H1 (cell line): Measurements from ENCODE around the gene PKN1. TPM values are rescaled to one million over a fixed set of nuclear protein-coding genes. Genes with fewer than 3 reads are reported as not detected.

Experiments
- CBX5 ChIP-seq: fragments of 300-800, 300-1000 bp; sonication (generic); IDR thresholded peaks from 2 replicates; pipeline ENCODE4 v1.7.1; 2016; ENCODE audit warnings: antibody characterized with exemption, low read length, low read depth
- CEBPB ChIP-seq: IDR thresholded peaks from 2 replicates; pipeline ENCODE4 v1.6.1; 2012; ENCODE audit warnings: low read depth, low read length
- KDM4A ChIP-seq: IDR thresholded peaks from one replicate; pipeline ENCODE4 v1.7.1; 2012; ENCODE audit warnings: low read depth, mild to moderate bottlenecking, moderate library complexity, low read length, inconsistent platforms; ENCODE audit not compliant: severe bottlenecking
- POLR2AphosphoS5 ChIP-seq: IDR thresholded peaks from 2 replicates; pipeline ENCODE4 v1.6.1; 2011; ENCODE audit warnings: low read depth, low read length
- POU5F1 ChIP-seq: IDR thresholded peaks from 2 replicates; pipeline ENCODE4 v1.6.1; 2011; ENCODE audit warnings: low read depth, mild to moderate bottlenecking, low read length, moderate library complexity
- RBBP5 ChIP-seq: IDR thresholded peaks from 2 replicates; pipeline ENCODE4 v1.7.1; 2012; ENCODE audit warnings: low read depth, mild to moderate bottlenecking, inconsistent platforms, low read length, moderate library complexity, borderline replicate concordance
- SP2 ChIP-seq: IDR thresholded peaks from 2 replicates; pipeline ENCODE4 v1.6.1; 2012; ENCODE audit warnings: mild to moderate bottlenecking, low read length, inconsistent platforms
- SRF ChIP-seq: IDR thresholded peaks from 2 replicates; pipeline ENCODE4 v1.6.1; 2011; ENCODE audit warnings: mild to moderate bottlenecking, low read depth, low read length, moderate library complexity
- SUZ12 ChIP-seq: fragments of 200-600 bp; sonication (generic); IDR thresholded peaks from 2 replicates; pipeline ENCODE4 v1.6.1; 2012; ENCODE audit warnings: mild to moderate bottlenecking, inconsistent platforms, low read length, moderate library complexity, mixed read lengths
- polyA plus RNA-seq, 7 experiments: library from polyadenylated mRNA; depleted of rRNA in 3 of 7; stranded (reverse) in 5 of 7; unstranded in 2 of 7; fragments of >200 nt in 5 of 7; fragments of 200-250 nt in 2 of 7; gene quantifications; 1 replicate in 5 of 7; 2 replicates in 1 of 7; 4 replicates in 1 of 7; pipeline versions ENCODE4 v1.2.1 to v1.2.3, GENCODE V29; 2011 to 2013; ENCODE audit warnings: missing spikeins in 2 of 7, mixed read lengths in 2 of 7
- total RNA-seq: library from RNA; stranded (reverse); fragmentation: NEBNext Ultra II Directional; extraction: Animal tissue kit (Norgen Biotek cat#: 25700); gene quantifications from 2 replicates; pipeline ENCODE4 v1.2.1, GENCODE V29; 2021
- TF ChIP-seq, protein P1 (sequence below): fragments of 300-600 bp; sonication (generic); IDR thresholded peaks from 2 replicates; pipeline ENCODE4 v1.7.1; 2012; ENCODE audit warnings: low read length, moderate library complexity, mild to moderate bottlenecking, inconsistent platforms; ENCODE audit not compliant: insufficient replicate concordance
- TF ChIP-seq, protein P2 (sequence below): IDR thresholded peaks from 2 replicates; pipeline ENCODE4 v1.6.1; 2012; ENCODE audit warnings: low read length, inconsistent platforms

PKN1 gene
- total and polyA plus RNA-seq, 2 of the 8 experiments (the other 6 are each of a cell fraction or from before 2014, with no cell fraction given) = 65.2 to 162 TPM

DNA sequence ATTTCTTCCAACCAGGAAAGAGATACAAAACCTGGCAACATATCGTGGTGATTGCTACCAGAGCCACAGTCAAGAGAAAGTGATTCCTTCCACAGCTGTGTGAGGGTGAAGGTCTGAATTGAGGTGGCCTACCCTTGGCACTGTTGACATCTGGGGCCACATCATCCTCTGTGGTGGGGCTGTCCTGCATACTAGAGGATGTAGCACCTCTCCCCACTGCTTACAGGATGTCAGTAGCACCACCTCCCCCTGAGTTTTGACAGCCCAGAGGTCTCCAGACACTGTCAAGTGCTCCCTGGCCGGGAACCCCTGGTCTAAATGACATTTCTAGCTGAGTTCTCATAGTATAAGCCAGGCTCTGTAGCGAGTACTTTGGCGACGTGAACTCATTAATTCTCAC, 26.6 kb downstream of the PKN1 start (continued):
- TF ChIP-seq, protein P1, sequence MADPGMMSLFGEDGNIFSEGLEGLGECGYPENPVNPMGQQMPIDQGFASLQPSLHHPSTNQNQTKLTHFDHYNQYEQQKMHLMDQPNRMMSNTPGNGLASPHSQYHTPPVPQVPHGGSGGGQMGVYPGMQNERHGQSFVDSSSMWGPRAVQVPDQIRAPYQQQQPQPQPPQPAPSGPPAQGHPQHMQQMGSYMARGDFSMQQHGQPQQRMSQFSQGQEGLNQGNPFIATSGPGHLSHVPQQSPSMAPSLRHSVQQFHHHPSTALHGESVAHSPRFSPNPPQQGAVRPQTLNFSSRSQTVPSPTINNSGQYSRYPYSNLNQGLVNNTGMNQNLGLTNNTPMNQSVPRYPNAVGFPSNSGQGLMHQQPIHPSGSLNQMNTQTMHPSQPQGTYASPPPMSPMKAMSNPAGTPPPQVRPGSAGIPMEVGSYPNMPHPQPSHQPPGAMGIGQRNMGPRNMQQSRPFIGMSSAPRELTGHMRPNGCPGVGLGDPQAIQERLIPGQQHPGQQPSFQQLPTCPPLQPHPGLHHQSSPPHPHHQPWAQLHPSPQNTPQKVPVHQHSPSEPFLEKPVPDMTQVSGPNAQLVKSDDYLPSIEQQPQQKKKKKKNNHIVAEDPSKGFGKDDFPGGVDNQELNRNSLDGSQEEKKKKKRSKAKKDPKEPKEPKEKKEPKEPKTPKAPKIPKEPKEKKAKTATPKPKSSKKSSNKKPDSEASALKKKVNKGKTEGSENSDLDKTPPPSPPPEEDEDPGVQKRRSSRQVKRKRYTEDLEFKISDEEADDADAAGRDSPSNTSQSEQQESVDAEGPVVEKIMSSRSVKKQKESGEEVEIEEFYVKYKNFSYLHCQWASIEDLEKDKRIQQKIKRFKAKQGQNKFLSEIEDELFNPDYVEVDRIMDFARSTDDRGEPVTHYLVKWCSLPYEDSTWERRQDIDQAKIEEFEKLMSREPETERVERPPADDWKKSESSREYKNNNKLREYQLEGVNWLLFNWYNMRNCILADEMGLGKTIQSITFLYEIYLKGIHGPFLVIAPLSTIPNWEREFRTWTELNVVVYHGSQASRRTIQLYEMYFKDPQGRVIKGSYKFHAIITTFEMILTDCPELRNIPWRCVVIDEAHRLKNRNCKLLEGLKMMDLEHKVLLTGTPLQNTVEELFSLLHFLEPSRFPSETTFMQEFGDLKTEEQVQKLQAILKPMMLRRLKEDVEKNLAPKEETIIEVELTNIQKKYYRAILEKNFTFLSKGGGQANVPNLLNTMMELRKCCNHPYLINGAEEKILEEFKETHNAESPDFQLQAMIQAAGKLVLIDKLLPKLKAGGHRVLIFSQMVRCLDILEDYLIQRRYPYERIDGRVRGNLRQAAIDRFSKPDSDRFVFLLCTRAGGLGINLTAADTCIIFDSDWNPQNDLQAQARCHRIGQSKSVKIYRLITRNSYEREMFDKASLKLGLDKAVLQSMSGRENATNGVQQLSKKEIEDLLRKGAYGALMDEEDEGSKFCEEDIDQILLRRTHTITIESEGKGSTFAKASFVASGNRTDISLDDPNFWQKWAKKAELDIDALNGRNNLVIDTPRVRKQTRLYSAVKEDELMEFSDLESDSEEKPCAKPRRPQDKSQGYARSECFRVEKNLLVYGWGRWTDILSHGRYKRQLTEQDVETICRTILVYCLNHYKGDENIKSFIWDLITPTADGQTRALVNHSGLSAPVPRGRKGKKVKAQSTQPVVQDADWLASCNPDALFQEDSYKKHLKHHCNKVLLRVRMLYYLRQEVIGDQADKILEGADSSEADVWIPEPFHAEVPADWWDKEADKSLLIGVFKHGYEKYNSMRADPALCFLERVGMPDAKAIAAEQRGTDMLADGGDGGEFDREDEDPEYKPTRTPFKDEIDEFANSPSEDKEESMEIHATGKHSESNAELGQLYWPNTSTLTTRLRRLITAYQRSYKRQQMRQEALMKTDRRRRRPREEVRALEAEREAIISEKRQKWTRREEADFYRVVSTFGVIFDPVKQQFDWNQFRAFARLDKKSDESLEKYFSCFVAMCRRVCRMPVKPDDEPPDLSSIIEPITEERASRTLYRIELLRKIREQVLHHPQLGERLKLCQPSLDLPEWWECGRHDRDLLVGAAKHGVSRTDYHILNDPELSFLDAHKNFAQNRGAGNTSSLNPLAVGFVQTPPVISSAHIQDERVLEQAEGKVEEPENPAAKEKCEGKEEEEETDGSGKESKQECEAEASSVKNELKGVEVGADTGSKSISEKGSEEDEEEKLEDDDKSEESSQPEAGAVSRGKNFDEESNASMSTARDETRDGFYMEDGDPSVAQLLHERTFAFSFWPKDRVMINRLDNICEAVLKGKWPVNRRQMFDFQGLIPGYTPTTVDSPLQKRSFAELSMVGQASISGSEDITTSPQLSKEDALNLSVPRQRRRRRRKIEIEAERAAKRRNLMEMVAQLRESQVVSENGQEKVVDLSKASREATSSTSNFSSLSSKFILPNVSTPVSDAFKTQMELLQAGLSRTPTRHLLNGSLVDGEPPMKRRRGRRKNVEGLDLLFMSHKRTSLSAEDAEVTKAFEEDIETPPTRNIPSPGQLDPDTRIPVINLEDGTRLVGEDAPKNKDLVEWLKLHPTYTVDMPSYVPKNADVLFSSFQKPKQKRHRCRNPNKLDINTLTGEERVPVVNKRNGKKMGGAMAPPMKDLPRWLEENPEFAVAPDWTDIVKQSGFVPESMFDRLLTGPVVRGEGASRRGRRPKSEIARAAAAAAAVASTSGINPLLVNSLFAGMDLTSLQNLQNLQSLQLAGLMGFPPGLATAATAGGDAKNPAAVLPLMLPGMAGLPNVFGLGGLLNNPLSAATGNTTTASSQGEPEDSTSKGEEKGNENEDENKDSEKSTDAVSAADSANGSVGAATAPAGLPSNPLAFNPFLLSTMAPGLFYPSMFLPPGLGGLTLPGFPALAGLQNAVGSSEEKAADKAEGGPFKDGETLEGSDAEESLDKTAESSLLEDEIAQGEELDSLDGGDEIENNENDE = no peak
- TF ChIP-seq SRF = no peak
- no peak for TF ChIP-seq CEBPB
- no peak for TF ChIP-seq POU5F1
- TF ChIP-seq SUZ12 = no peak
- no peak for TF ChIP-seq CBX5
- no peak for TF ChIP-seq SP2
- no peak for TF ChIP-seq POLR2AphosphoS5
- TF ChIP-seq, protein P2, sequence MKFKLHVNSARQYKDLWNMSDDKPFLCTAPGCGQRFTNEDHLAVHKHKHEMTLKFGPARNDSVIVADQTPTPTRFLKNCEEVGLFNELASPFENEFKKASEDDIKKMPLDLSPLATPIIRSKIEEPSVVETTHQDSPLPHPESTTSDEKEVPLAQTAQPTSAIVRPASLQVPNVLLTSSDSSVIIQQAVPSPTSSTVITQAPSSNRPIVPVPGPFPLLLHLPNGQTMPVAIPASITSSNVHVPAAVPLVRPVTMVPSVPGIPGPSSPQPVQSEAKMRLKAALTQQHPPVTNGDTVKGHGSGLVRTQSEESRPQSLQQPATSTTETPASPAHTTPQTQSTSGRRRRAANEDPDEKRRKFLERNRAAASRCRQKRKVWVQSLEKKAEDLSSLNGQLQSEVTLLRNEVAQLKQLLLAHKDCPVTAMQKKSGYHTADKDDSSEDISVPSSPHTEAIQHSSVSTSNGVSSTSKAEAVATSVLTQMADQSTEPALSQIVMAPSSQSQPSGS = no peak
- TF ChIP-seq KDM4A = no peak
- TF ChIP-seq RBBP5 = no peak
